Suppressor macrophage treated with lipopolysaccharide for 1 hour (primary cell): ENCODE results near the gene SIGLEC6.

ENCODE experiments used
- DNase-seq, 3 donors: peaks; one replicate each; pipeline ENCODE4 v3.0.0-alpha.2; 2020 to 2022

The SIGLEC6 gene

GRCh38 chr19:51472607-51473006 is 58.9 kb downstream of the SIGLEC6 start:
- DNase-seq, result no peak

DNA sequence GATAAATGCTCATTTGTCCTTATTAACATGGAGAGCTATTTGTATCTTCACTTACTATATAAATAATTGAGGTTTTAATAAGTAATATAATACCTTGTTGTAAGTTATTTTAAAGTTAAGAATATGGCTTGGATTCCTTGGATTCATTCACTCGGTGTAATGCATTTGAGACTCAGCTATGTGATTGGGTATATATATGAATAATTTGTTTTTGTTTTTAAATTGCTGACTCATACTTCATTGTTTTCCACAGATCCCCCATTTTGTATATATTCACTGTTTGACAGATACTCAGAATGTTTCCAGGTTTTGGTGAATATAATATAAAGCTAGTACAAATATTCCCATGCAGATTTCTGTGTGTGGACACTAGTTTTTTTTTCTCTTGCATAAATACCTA is 59.9 kb downstream of the SIGLEC6 start:
- no peak for DNase-seq

DNA sequence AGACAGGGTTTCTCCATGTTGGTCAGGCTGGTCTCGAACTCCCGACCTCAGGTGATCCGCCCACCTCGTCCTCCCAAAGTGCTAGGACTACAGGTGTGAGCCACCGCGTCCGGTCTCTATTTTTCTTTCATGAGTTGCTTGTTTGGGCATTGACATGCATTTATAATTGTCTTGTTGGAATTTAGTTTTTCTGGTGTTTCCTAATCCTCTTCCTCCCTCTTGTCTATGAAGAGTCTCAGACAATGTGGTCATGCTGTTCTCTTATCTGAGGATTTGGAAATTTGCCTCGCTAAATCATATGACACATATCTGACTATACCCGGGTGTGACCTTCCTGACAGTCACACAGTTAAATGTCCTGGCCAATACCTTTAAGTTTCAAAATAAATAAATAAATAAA is 60.5 kb downstream of the SIGLEC6 start:
- DNase-seq, result peak in 2 of 3 donors; percentile 30 to 47

DNA sequence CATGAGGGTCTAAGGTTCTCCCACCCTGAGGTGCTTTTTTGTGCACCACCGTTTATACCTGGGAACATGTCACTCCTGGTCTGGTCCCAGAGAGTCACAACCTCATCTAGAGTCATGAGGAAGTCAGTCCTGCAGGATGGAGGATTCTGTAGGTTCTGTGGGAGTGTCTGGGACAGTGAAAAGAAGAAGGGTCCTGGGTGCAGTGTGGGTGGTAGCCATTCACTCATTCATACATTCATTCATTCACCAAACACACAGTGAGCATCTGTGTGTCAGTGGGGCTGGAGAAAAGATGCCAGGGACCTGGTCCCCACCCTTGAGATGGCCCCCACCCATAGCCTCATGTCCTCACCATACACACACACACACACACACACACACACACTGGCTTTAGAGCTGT is 61.8 kb downstream of the SIGLEC6 start:
- no peak for DNase-seq

- no peak for DNase-seq
These were observed 62.3 kb downstream of the SIGLEC6 start for GRCh38 chr19:51469162-51469561.

GRCh38 chr19:51468545-51468920 is 62.9 kb downstream of the SIGLEC6 start:
- no peak for DNase-seq

GRCh38 chr19:51467864-51468544 is 63.5 kb downstream of the SIGLEC6 start:
- DNase-seq, result no peak
